ENCODE data around the gene TRIO.

DNA sequence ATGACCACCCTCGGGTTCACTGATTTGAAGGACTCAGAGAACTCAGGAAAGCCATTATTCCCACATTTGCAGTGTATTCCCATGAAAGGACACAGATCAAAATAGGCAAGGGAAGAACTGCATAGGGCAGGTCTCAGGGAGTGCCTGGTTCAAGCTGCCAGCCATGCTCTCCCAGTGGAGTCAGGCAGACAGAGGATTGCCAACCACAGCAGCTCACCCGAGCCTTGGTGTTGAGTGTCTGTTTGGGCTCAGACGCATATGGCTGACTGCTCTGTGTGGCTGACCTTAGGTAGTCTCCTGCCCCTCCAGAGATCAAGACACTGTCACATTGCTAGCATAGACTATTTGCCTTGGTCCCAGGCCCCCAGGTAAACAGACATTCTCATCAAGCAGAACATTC is 322.6 kb downstream of the TRIO start:
- TF ChIP-seq, protein P1, sequence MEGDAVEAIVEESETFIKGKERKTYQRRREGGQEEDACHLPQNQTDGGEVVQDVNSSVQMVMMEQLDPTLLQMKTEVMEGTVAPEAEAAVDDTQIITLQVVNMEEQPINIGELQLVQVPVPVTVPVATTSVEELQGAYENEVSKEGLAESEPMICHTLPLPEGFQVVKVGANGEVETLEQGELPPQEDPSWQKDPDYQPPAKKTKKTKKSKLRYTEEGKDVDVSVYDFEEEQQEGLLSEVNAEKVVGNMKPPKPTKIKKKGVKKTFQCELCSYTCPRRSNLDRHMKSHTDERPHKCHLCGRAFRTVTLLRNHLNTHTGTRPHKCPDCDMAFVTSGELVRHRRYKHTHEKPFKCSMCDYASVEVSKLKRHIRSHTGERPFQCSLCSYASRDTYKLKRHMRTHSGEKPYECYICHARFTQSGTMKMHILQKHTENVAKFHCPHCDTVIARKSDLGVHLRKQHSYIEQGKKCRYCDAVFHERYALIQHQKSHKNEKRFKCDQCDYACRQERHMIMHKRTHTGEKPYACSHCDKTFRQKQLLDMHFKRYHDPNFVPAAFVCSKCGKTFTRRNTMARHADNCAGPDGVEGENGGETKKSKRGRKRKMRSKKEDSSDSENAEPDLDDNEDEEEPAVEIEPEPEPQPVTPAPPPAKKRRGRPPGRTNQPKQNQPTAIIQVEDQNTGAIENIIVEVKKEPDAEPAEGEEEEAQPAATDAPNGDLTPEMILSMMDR (conservative IDR thresholded peaks at IDR 0.05; ENCODE audit: low read depth, low read length): no peak
- TF ChIP-seq EZH2phosphoT487 (IDR thresholded peaks at IDR 0.05; ENCODE audit: borderline replicate concordance, low read length) (no peak), EZH2 (IDR thresholded peaks at IDR 0.05; ENCODE audit: low read length, unreplicated experiment) (no peak)
